ENCODE data around the gene APOA5.

- TF ChIP-seq CTCF (IDR thresholded peaks at IDR 0.05; ENCODE audit: poor library complexity, severe bottlenecking), result no peak
- TF ChIP-seq POLR2AphosphoS5 (IDR thresholded peaks at IDR 0.05), result no peak
- TF ChIP-seq REST (IDR thresholded peaks at IDR 0.05; ENCODE audit: borderline replicate concordance), result no peak
- TF ChIP-seq TAF1 (IDR thresholded peaks at IDR 0.05; ENCODE audit: low read depth), result no peak
- no peak for TF ChIP-seq EP300 (conservative IDR thresholded peaks at IDR 0.05; ENCODE audit: poor library complexity, severe bottlenecking)
- TF ChIP-seq EZH2 (IDR thresholded peaks at IDR 0.05; ENCODE audit: borderline replicate concordance, insufficient read depth, low read length, poor library complexity, severe bottlenecking), result no peak
- TF ChIP-seq RAD21 (conservative IDR thresholded peaks at IDR 0.05), result no peak
These were observed 16.1 kb upstream of the APOA5 start for GRCh38 chr11:116807601-116808261.
